ENCODE measurements around the gene SLC8A1.

DNA sequence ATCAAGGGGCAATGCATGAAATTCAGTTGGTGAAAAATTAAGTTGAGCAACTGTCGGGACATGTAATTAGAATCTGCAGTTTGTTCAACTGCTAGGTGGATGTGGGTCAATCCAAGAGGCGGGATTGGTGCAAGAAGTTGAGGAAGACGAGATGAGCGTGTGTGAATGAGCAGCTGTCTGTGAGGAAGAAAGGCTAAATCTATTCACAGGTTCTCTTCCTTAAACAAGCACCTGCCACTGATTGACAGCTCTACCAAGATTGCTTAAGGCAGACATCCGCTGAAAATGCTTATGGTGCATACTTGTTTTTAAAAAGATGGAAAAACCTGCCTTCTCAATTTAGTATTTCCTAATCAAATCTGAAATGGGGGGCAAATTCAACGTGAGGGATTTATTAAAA lies 349.4 kb downstream of the SLC8A1 start:
- no peak for TF ChIP-seq POLR2A (IDR thresholded peaks at IDR 0.05)
- TF ChIP-seq, protein P1, sequence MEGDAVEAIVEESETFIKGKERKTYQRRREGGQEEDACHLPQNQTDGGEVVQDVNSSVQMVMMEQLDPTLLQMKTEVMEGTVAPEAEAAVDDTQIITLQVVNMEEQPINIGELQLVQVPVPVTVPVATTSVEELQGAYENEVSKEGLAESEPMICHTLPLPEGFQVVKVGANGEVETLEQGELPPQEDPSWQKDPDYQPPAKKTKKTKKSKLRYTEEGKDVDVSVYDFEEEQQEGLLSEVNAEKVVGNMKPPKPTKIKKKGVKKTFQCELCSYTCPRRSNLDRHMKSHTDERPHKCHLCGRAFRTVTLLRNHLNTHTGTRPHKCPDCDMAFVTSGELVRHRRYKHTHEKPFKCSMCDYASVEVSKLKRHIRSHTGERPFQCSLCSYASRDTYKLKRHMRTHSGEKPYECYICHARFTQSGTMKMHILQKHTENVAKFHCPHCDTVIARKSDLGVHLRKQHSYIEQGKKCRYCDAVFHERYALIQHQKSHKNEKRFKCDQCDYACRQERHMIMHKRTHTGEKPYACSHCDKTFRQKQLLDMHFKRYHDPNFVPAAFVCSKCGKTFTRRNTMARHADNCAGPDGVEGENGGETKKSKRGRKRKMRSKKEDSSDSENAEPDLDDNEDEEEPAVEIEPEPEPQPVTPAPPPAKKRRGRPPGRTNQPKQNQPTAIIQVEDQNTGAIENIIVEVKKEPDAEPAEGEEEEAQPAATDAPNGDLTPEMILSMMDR (IDR thresholded peaks at IDR 0.05), result no peak

Measured in adrenal gland (tissue), 5 donors.